K562 treated with DMSO at 1 percent for 4 hours (cell line): ENCODE data around the gene SF3B5. TPM values are rescaled to one million over a fixed set of nuclear protein-coding genes. Genes with fewer than 3 reads are reported as not detected.

Source experiments
- total RNA-seq: library from RNA; unstranded; fragments of 300-600 nt; gene quantifications from 2 replicates; pipeline ENCODE4 v1.2.3, GENCODE V29; 2022; ENCODE audit not compliant: insufficient read depth

The SF3B5 gene
- total RNA-seq = 514 and 557 TPM in 2 replicates

GRCh38 chr6:144095134-144096002 is at the start of gene SF3B5:
SF3B5 (minus strand) TSS chr6:144095573; CDS start chr6:144095497, 76 bp downstream.

Other genes starting within 250 kb of the SF3B5 start
- not detected in 2 replicates for gene ZC2HC1B, start 231.1 kb downstream of the SF3B5 start, total RNA-seq
- 16.9 and 34.0 TPM in 2 replicates for gene PLAGL1, start 87.3 kb downstream of the SF3B5 start, total RNA-seq
- gene STX11, start 54.9 kb upstream of the SF3B5 start, total RNA-seq = 0.98 TPM in 1 of 2 replicates, not detected in the other
- 7.1 and 10.2 TPM in 2 replicates for gene UTRN, start 189.8 kb upstream of the SF3B5 start, total RNA-seq